Liver (tissue), 3 donors: ENCODE results near the gene AMIGO1.

Experiments used
- EGR1 ChIP-seq, 2 donors: IDR thresholded peaks; 2 replicates each; pipeline ENCODE4 v1.6.1; 2016 to 2018; ENCODE audit warnings: antibody characterized with exemption in 2 of 2, low read depth in 2 of 2
- FOXA2 ChIP-seq: IDR thresholded peaks from 2 replicates; pipeline ENCODE4 v1.6.1; 2016; ENCODE audit warnings: antibody characterized with exemption
- JUND ChIP-seq, 2 donors: IDR thresholded peaks; 2 replicates each; pipeline ENCODE4 v1.6.1; 2016; ENCODE audit warnings: antibody characterized with exemption in 2 of 2
- RAD21 ChIP-seq, 2 donors: IDR thresholded peaks; 2 replicates each; pipeline ENCODE4 v1.6.1; 2016; ENCODE audit warnings: antibody characterized with exemption in 2 of 2, mild to moderate bottlenecking in 2 of 2
- SP1 ChIP-seq: IDR thresholded peaks from 2 replicates; pipeline ENCODE4 v1.6.1; 2018; ENCODE audit warnings: antibody characterized with exemption, mild to moderate bottlenecking
- TAF1 ChIP-seq: conservative IDR thresholded peaks from 2 replicates; pipeline ENCODE4 v1.6.1; 2016; ENCODE audit warnings: antibody characterized with exemption, mild to moderate bottlenecking
- YY1 ChIP-seq: IDR thresholded peaks from 2 replicates; pipeline ENCODE4 v1.6.1; 2016; ENCODE audit warnings: antibody characterized with exemption, mild to moderate bottlenecking
- TF ChIP-seq, protein P1 (sequence below): fragments of 150-350 bp; IDR thresholded peaks from 2 replicates; pipeline ENCODE4 v1.5.1; 2017; ENCODE audit warnings: improper control_type of control experiment, low read depth, low read length; ENCODE audit not compliant: missing input control
- TF ChIP-seq, protein P2 (sequence below): IDR thresholded peaks from 2 replicates; pipeline ENCODE4 v1.6.1; 2016; ENCODE audit warnings: antibody characterized with exemption
- TF ChIP-seq, protein P3 (sequence below): IDR thresholded peaks from 2 replicates; pipeline ENCODE4 v1.6.1; 2016; ENCODE audit warnings: antibody characterized with exemption
- TF ChIP-seq, protein P4 (sequence below): IDR thresholded peaks from 2 replicates; pipeline ENCODE4 v1.6.1; 2016; ENCODE audit warnings: antibody characterized with exemption, mild to moderate bottlenecking
- donor health status: healthy.
- donor health status: healthy.

DNA sequence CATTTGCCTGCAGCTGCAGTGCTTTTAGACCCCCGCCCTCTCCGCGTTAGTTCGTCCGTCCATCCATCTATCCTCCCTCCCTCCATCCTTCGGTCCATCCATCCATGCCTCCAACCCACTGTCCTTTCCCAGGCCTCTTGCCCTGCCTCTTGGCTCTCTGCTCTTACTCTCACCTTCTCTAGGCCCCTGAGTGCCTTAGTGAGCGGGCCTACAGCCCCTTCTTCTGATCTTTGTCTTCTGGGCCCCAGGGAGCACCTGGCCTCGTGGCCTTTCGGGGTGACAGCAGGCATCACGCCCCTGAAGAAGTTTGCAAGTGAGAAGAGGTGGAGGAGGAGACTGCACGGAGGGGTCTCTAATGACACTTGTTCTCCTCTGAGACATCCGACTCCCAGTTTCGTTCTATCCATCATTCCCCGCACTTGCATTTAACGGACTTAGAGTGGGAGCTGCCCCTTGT, 25.0 kb downstream of the AMIGO1 start:
- TF ChIP-seq, protein P1, sequence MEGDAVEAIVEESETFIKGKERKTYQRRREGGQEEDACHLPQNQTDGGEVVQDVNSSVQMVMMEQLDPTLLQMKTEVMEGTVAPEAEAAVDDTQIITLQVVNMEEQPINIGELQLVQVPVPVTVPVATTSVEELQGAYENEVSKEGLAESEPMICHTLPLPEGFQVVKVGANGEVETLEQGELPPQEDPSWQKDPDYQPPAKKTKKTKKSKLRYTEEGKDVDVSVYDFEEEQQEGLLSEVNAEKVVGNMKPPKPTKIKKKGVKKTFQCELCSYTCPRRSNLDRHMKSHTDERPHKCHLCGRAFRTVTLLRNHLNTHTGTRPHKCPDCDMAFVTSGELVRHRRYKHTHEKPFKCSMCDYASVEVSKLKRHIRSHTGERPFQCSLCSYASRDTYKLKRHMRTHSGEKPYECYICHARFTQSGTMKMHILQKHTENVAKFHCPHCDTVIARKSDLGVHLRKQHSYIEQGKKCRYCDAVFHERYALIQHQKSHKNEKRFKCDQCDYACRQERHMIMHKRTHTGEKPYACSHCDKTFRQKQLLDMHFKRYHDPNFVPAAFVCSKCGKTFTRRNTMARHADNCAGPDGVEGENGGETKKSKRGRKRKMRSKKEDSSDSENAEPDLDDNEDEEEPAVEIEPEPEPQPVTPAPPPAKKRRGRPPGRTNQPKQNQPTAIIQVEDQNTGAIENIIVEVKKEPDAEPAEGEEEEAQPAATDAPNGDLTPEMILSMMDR = no peak
- TF ChIP-seq, protein P2, sequence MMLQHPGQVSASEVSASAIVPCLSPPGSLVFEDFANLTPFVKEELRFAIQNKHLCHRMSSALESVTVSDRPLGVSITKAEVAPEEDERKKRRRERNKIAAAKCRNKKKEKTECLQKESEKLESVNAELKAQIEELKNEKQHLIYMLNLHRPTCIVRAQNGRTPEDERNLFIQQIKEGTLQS = no peak
- TF ChIP-seq TAF1 (no peak), YY1 (no peak), SP1 (no peak), JUND (IDR thresholded peaks at IDR 0.05) (no peak), RAD21 (IDR thresholded peaks at IDR 0.05) (no peak), FOXA2 (no peak), EGR1 (IDR thresholded peaks at IDR 0.05; ENCODE audit: low read depth in 2 of 2) (no peak)
- TF ChIP-seq, protein P3, sequence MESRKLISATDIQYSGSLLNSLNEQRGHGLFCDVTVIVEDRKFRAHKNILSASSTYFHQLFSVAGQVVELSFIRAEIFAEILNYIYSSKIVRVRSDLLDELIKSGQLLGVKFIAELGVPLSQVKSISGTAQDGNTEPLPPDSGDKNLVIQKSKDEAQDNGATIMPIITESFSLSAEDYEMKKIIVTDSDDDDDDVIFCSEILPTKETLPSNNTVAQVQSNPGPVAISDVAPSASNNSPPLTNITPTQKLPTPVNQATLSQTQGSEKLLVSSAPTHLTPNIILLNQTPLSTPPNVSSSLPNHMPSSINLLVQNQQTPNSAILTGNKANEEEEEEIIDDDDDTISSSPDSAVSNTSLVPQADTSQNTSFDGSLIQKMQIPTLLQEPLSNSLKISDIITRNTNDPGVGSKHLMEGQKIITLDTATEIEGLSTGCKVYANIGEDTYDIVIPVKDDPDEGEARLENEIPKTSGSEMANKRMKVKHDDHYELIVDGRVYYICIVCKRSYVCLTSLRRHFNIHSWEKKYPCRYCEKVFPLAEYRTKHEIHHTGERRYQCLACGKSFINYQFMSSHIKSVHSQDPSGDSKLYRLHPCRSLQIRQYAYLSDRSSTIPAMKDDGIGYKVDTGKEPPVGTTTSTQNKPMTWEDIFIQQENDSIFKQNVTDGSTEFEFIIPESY = no peak
- TF ChIP-seq, protein P4, sequence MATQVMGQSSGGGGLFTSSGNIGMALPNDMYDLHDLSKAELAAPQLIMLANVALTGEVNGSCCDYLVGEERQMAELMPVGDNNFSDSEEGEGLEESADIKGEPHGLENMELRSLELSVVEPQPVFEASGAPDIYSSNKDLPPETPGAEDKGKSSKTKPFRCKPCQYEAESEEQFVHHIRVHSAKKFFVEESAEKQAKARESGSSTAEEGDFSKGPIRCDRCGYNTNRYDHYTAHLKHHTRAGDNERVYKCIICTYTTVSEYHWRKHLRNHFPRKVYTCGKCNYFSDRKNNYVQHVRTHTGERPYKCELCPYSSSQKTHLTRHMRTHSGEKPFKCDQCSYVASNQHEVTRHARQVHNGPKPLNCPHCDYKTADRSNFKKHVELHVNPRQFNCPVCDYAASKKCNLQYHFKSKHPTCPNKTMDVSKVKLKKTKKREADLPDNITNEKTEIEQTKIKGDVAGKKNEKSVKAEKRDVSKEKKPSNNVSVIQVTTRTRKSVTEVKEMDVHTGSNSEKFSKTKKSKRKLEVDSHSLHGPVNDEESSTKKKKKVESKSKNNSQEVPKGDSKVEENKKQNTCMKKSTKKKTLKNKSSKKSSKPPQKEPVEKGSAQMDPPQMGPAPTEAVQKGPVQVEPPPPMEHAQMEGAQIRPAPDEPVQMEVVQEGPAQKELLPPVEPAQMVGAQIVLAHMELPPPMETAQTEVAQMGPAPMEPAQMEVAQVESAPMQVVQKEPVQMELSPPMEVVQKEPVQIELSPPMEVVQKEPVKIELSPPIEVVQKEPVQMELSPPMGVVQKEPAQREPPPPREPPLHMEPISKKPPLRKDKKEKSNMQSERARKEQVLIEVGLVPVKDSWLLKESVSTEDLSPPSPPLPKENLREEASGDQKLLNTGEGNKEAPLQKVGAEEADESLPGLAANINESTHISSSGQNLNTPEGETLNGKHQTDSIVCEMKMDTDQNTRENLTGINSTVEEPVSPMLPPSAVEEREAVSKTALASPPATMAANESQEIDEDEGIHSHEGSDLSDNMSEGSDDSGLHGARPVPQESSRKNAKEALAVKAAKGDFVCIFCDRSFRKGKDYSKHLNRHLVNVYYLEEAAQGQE = no peak
